Loucy (cell line): ENCODE results near the gene WNK2.

ENCODE experiments used
- H2AFZ ChIP-seq: fragments of 200-600 bp; sonication (generic); 2 replicates; pipeline ENCODE4 v1.6.0; 2016; ENCODE audit warnings: antibody characterized with exemption, mild to moderate bottlenecking, low read length, moderate library complexity
- H3F3A ChIP-seq: fragments of 200-600 bp; 2 replicates; pipeline ENCODE4 v1.6.0; 2016; ENCODE audit warnings: antibody characterized with exemption, low read depth, mild to moderate bottlenecking
- H3K27me3 ChIP-seq: fragments of 200-600 bp; sonication (generic); 2 replicates; pipeline ENCODE4 v1.6.1; 2014; ENCODE audit warnings: low read length, mild to moderate bottlenecking; ENCODE audit not compliant: insufficient read depth, poor library complexity, severe bottlenecking
- H3K36me3 ChIP-seq: fragments of 200-600 bp; sonication (generic); 2 replicates; pipeline ENCODE4 v1.6.1; 2016; ENCODE audit warnings: low read length; ENCODE audit not compliant: insufficient read depth
- H3K4me1 ChIP-seq: fragments of 200-600 bp; sonication (generic); 2 replicates; pipeline ENCODE4 v1.5.1; 2014; ENCODE audit warnings: low read length, mild to moderate bottlenecking; ENCODE audit not compliant: insufficient read depth, poor library complexity, severe bottlenecking
- H3K4me2 ChIP-seq: fragments of 200-600 bp; sonication (generic); 2 replicates; pipeline ENCODE4 v1.6.0; 2014; ENCODE audit warnings: antibody characterized with exemption, low read length, low read depth, mild to moderate bottlenecking; ENCODE audit not compliant: poor library complexity, severe bottlenecking
- H3K4me3 ChIP-seq: fragments of 200-600 bp; sonication (generic); 2 replicates; pipeline ENCODE4 v1.5.1; 2014; ENCODE audit warnings: low read length, mild to moderate bottlenecking, mixed read lengths; ENCODE audit not compliant: poor library complexity, severe bottlenecking
- H3K79me2 ChIP-seq: fragments of 200-600 bp; sonication (generic); 2 replicates; pipeline ENCODE4 v1.6.1; 2014; ENCODE audit warnings: low read length; ENCODE audit not compliant: insufficient read depth
- H3K9ac ChIP-seq: fragments of 200-600 bp; sonication (generic); 2 replicates; pipeline ENCODE4 v1.6.0; 2014; ENCODE audit warnings: mild to moderate bottlenecking, low read depth, low read length, moderate library complexity; ENCODE audit not compliant: poor library complexity, severe bottlenecking
- H3K9me2 ChIP-seq: fragments of 200-600 bp; sonication (generic); replicated peaks from 2 replicates; pipeline ENCODE4 v1.6.1; 2016; ENCODE audit warnings: low read depth, low read length, mixed read lengths
- H3K9me3 ChIP-seq: fragments of 200-600 bp; sonication (generic); 2 replicates; pipeline ENCODE4 v1.6.1; 2014; ENCODE audit warnings: mild to moderate bottlenecking, antibody characterized with exemption, low read length, low read depth; ENCODE audit not compliant: insufficient read depth
- H4K20me1 ChIP-seq: fragments of 200-600 bp; sonication (generic); 2 replicates; pipeline ENCODE4 v1.6.0; 2014; ENCODE audit warnings: antibody characterized with exemption, low read length, mild to moderate bottlenecking; ENCODE audit not compliant: insufficient read depth, poor library complexity, severe bottlenecking
- EZH2phosphoT487 ChIP-seq: fragments of 200-600 bp; IDR thresholded peaks from 2 replicates; pipeline ENCODE4 v1.6.1; 2018; ENCODE audit warnings: antibody characterized with exemption, mild to moderate bottlenecking, moderate library complexity, borderline replicate concordance
- TF ChIP-seq, protein P1 (sequence below): fragments of 200-600 bp; sonication (generic); conservative IDR thresholded peaks from 2 replicates; pipeline ENCODE4 v1.5.1; 2014; ENCODE audit warnings: mild to moderate bottlenecking, antibody characterized with exemption, low read length

WNK2 gene

DNA sequence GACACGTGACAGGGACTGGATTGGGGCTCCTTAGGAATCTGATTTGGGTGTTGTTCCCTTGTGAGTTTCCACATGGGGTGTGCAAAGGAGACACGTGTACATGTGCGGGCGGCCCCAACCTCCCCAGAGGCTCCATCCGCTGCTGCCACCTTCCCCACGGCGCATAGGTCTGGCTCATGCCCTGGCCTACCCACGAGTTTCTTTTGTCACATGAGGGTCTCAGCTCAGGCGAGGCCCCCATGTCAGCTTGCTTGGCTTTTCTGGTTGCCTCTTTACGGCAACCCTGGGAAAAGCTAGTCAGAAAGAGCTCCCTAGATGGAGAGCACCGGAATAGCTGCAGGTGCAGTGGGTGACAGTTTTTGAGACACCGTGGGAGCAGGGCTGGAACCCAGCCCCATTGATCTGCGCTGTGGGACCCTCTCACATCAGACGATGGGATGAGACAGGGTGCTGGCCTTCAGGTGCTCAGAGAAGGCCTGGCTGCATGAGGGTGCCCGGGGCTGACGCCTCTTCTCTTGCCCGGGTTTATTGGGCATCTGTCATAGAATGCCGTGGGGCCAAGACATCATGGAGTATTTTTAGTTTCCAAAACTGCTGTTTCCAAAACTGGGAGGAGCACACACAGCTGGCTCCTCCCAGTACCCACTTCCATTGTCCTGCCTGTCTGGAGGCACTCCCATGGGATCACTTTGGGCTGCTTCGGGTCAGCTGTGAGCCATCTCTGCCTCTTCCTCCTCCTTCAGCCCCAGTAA lies 107.8 kb downstream of the WNK2 start:
- no peak overlapping the region for H3K9ac ChIP-seq
- H3K4me1 ChIP-seq = no peaks in the 10 kb centered on the region
- no peak overlapping the region for H3K4me3 ChIP-seq
- no peaks in the 10 kb centered on the region for H3K9me3 ChIP-seq
- no peaks in the 10 kb centered on the region for H3K79me2 ChIP-seq
- no peaks in the 10 kb centered on the region for H3F3A ChIP-seq
- no peaks in the 10 kb centered on the region for H3K27me3 ChIP-seq
- no peaks in the 10 kb centered on the region for H3K36me3 ChIP-seq
- TF ChIP-seq, protein P1, sequence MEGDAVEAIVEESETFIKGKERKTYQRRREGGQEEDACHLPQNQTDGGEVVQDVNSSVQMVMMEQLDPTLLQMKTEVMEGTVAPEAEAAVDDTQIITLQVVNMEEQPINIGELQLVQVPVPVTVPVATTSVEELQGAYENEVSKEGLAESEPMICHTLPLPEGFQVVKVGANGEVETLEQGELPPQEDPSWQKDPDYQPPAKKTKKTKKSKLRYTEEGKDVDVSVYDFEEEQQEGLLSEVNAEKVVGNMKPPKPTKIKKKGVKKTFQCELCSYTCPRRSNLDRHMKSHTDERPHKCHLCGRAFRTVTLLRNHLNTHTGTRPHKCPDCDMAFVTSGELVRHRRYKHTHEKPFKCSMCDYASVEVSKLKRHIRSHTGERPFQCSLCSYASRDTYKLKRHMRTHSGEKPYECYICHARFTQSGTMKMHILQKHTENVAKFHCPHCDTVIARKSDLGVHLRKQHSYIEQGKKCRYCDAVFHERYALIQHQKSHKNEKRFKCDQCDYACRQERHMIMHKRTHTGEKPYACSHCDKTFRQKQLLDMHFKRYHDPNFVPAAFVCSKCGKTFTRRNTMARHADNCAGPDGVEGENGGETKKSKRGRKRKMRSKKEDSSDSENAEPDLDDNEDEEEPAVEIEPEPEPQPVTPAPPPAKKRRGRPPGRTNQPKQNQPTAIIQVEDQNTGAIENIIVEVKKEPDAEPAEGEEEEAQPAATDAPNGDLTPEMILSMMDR = no peak
- TF ChIP-seq EZH2phosphoT487 = no peak
- no peak overlapping the region for H2AFZ ChIP-seq
- no peak overlapping the region for H3K4me2 ChIP-seq
- H4K20me1 ChIP-seq = no peaks in the 10 kb centered on the region
- H3K9me2 ChIP-seq = no peaks in the 10 kb centered on the region

DNA sequence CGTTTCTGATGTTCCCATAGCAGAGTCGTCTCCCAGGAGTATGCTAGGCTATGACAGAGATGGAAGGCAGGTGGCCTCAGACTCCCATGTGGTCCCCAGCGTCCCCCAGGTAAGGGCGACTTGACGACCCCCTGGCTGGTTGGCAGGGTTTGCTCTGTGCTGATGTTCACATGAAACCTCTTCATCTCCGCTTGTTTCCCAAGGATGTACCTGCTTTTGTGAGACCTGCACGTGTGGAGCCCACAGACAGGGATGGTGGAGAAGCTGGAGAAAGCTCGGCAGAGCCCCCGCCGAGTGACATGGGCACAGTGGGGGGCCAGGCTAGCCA lies 108.3 kb downstream of the WNK2 start:
- Histone ChIP-seq H3K9me3 (no peaks in the 10 kb centered on the region), H3K4me2 (no peak overlapping the region), H3K9ac (no peak overlapping the region), H3K4me3 (no peak overlapping the region), H3K9me2 (no peaks in the 10 kb centered on the region), H4K20me1 (no peaks in the 10 kb centered on the region), H3K36me3 (no peaks in the 10 kb centered on the region), H3K79me2 (no peaks in the 10 kb centered on the region), H2AFZ (no peak overlapping the region), H3F3A (no peaks in the 10 kb centered on the region), H3K4me1 (no peaks in the 10 kb centered on the region), H3K27me3 (no peaks in the 10 kb centered on the region)
- TF ChIP-seq, protein P1 = no peak
- TF ChIP-seq EZH2phosphoT487 = no peak

DNA sequence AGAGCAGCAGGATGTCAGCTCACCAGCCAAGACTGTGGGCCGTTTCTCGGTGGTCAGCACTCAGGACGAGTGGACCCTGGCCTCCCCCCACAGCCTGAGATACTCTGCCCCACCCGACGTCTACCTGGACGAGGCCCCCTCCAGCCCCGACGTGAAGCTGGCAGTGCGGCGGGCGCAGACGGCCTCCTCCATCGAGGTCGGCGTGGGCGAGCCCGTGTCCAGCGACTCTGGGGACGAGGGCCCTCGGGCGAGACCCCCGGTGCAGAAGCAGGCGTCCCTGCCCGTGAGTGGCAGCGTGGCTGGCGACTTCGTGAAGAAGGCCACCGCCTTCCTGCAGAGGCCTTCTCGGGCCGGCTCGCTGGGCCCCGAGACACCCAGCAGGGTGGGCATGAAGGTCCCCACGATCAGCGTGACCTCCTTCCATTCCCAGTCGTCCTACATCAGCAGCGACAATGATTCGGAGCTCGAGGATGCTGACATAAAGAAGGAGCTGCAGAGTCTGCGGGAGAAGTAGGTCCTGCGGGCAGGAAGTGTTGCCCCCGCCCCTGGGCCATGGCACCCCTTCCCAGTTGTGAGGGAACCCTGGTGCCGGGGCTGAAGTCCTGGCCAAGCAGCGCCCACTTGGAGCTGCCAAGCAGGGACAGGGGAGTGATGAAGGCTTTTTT lies 108.9 kb downstream of the WNK2 start:
- H3K79me2 ChIP-seq = no peaks in the 10 kb centered on the region

More for the DNA sequence above, 108.9 kb downstream of the WNK2 start:
- H3K4me3 ChIP-seq = no peak overlapping the region
- H3K36me3 ChIP-seq = no peaks in the 10 kb centered on the region
- H4K20me1 ChIP-seq = no peaks in the 10 kb centered on the region
- H3K9ac ChIP-seq = no peak overlapping the region
- TF ChIP-seq, protein P1 = no peak
- TF ChIP-seq EZH2phosphoT487 = no peak
- H3K4me1 ChIP-seq = no peaks in the 10 kb centered on the region
- H3K9me2 ChIP-seq = no peaks in the 10 kb centered on the region
- no peak overlapping the region for H2AFZ ChIP-seq
- no peaks in the 10 kb centered on the region for H3F3A ChIP-seq
- no peaks in the 10 kb centered on the region for H3K9me3 ChIP-seq
- H3K4me2 ChIP-seq = no peak overlapping the region
- no peaks in the 10 kb centered on the region for H3K27me3 ChIP-seq
